ENCODE measurements around the gene CSRP1.
A peak's percentile ranks its signal among the peaks of the same experiment; 100 is the strongest.
"Not testable (repeated sequence)": the region's sequence is repeated elsewhere in the genome, so short reads cannot be mapped to it uniquely, and the experiment has no call there.

The CSRP1 gene

DNA sequence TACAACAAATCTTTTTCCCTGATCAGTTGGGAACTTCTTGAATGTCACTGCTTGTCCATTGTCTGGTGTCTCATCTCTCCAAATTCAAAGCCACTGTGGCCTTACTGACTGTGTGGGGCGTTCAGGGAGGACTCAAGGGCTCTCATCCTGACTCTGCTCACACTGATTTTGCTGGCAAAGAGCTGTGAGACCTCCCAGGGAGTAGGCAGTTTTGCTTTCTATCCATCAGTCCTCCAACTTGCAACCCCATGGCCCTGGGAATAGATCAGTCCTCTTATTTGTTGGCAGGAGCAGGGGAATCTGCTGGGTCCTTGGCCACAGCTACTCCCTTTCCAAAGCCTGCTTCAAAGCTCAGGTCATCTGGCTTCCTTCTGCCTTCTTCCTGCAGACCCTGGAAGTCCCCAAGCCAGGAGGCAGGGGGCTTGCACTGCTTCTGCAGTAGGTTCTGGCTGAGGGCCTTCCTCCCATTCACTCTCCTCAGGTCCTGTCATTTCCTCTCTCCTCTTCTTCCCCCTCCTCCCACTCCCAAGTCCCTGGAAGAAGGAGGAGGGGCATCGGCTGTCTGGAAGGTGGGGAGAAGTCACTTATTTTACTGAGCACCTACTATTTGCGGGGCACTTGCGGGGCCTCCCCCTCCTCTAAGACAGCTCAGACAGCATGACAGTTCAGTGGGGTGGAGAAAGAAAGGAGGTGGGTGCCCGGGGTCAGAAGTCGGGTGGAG is 31.1 kb upstream of the CSRP1 start:
- peak; percentile 47 for DNase-seq (ENCODE audit: low spot score)

DNA sequence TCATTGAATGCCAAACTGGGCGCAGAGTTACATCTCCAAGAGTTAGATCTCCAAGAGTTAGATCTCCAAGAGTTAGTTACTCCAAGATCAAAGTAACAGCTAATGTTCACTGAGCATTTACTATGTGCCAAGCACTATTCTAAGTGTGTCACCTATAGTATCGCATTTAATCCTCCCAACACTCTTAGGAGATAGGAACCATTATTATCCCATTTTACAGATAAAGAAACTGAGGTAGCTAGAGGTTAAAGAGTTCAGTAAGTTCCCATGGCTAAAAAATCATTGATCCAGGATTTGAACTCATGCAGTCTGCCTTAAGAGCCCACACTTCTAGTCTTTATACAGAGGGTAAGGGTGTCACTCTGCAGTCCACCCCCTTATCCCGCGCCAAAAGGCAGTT is 30.5 kb upstream of the CSRP1 start:
- DNase-seq (ENCODE audit: low spot score), result no peak

DNA sequence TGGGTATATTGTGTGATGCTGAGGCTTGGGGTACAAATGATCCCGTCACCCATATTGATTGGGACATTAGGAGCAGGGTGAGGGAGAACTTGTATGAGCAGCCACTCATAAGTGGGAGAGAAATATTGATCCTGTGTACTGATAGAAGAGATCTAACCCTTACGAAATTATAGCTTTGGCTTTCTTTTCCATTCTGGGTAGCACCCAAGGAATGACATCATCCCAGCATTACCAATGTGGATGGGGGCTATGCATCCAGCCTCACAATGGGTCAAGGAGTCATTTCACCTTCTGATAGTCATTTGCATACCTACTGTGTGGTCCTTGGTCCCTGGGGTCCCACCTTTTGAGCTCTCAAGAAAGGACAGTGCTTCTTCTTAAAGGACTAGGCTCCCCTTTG is 30.1 kb upstream of the CSRP1 start:
- DNase-seq (ENCODE audit: low spot score), result no peak

DNA sequence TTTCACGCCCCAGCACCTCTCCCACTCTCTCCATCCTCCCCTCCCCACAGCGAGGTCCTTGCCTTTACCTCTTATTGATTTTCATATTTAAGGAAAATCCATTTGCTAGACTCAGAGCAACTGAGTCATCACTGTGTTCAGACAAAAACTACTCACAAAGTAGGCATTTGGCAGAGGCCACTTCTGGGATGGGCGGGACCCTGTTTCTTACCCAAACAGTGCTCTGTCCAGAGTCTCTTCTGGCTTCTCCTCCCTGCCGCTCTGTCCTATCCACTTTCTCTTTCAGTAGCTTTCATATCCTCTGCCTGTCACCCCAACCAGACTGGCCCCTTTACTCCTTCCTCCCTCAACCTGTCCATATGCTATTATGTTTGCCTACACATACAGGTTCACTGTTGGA is 29.6 kb upstream of the CSRP1 start:
- peak; percentile 80 for DNase-seq (ENCODE audit: low spot score)

DNA sequence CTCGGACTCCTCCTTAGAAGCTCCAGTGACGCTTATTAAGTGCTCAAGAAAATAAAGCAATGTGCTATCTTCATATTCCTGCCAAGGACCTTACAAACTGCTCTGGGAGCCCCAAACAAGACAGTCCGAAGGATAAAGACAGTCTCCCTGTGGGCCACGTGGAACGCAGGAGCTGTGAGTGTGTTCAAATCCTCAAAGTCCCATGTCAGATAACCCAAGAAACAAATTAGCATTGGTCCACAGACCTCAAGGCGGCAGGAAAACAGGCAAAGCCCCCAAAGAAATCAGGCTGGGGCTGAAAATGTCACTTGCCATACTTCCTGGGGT is 29.0 kb upstream of the CSRP1 start:
- no peak for DNase-seq (ENCODE audit: low spot score)

DNA sequence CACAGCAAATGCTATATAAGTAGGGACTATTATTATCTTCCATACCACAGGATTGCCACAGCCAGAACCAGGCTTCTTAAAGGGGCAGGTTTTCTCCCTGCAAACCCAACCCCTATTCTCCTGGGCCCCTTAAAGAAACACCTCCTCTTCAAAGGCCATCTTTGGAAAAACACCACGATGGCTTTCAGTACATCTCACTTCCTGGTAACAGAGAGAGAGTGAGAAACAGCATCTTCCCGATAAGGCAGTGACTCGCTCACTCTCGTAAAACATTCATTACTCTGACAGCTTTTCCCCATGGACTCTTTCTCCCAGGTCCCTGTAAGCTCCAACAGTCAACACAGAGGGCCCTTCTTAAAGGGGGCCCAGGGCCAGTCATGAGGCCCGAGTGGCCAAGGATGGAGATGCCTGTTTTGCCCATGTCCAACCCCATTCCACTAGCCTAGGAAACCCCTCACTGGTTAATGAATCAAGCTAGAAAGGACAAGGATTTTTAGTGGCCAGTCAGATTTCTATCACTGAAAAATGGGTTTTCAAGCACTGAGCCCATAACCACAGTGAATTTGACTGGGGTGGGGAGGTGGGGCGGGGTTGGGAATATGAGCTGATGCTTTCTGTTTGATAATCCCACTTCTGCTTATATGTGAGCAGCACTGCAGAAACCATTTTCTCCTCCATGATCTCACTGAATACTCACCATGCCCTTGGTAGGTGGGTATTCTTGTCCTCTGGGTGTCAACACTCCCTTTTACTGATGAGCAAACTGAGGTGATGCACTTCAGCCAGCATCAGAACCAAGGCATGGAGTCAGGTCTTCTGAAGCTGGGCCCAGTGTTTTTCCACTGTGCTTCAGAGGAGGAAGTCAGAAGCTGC is 28.4 kb upstream of the CSRP1 start:
- peak; percentile 79 for DNase-seq (ENCODE audit: low spot score)

DNA sequence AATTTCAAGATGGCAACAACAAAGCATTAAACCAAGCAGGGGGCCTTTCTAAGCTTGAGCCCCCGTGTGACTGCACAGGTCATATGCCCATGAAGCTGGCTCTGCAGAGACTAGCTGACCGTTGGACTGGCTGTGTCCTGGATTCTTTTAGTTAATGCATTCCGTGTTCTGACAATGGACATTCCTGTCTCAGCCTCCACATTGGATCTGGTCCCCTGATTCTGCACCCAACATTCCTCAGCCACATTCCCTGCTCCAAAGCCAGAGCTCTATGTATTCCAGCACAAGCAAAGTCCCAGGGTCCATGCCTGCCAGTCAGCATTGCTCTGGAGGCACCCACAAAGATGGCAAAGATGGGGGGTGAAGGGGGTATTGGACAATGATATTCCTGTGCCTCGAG is 26.9 kb upstream of the CSRP1 start:
- DNase-seq (ENCODE audit: low spot score), result no peak

DNA sequence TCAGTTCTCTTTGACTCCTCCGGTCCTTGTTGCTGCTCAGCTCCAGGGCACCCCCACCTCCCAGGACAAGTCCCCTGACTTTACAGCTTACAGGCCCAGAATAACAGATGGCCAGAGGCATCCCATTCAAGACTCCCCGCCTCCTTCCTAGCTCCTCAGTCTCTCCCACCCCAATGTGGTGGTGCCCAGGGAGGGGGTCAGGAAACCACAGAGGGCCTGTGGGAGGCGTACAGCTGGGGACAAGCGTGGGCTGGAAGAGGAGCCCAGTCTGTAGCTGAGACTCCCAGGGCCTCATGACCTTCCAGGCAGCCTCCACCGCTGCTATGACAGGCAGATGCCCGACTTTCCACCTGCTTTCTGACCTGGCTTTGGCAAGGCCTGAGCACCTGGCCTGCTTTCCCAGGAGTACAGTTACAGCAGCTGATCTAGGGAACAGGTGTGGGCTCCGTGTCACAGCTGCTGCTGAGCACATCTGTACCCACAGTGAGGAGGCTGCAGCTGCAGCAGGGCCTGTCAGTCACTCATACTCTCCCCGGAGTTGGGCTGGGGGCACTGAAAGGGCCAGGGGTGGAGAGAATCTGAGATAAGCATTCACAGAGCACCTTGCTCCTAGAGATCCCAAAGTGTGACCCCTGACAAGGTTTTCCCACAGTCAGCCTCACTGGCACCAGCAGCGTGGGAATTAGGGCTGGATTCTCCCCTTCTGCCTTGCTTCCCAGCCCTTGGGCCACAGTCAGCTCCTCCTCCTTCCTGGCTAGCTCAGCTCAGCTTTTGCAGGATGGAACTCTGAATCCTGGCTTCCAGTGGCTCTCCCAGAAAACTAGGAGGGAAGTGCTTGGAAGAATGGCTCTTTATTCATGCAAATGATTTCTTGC is 24.9 kb upstream of the CSRP1 start:
- DNase-seq (ENCODE audit: low spot score), result no peak

DNA sequence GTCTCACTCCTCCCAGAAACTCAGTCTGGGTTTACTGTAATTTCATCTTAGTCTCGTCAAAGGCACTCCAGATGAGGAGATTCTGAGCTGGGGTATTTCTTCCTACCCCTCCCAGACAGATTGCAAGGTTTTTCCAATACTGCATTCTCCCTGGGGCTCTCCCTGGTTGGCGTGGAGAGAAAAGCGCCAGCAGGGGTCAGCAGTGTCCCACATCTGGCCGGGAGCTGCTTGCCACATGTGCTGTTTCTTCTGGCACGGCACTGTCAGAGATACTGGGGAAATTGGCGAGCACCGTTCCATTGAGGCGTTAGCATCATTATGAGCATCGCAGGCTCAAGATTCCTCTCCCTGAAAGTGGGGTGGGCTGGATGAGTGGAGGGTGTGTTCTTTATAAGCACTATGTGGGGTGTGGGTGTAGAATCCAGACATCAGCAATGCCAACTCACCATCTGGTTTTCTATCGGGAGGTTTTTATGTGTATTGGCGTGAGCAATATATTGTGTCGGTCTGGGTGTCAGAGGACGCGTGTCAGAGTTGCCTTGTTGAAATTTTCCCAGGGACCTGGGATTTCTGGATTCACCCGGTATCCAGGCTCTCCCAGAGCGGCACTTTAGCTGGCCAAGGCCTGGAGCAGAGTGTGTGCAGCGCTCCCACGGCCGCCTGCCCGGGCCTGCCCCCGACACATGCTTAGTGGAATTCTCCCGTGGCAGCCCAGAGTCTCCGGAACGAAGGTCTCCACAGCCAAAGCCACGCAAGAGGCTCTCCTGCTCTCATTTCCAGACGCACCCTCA is 24.0 kb upstream of the CSRP1 start:
- peak; percentile 77 for DNase-seq (ENCODE audit: low spot score)

DNA sequence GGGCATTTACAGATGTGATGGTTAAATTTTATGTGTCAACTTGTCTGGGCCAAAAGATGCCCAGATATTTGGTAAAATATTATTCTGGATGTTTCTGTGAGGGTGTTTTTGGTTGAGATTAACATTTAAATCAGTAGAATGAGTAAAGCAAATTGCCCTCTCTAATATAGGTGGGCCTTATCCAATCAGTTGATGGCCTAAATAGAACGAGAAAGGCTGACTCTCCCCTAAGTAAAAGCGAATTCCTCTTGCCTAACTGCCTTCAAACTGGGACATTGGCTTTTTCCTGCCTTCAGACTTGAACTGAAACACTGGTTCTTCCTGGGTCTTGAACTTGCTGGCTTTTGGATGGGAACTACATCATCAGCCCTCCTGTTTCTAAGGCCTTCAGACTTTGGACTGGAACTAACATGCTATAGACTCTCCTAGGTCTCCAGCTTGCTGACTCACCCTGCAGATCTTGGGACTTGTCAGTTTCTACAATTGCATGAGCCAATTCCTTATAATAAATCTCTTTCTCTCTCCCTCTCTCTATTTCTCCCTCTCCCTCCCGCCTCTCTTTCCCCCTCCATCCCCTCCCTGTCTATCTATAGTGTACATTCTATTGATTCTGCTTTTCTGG is 21.8 kb upstream of the CSRP1 start:
- peak; percentile 39 for DNase-seq (ENCODE audit: low spot score)

DNA sequence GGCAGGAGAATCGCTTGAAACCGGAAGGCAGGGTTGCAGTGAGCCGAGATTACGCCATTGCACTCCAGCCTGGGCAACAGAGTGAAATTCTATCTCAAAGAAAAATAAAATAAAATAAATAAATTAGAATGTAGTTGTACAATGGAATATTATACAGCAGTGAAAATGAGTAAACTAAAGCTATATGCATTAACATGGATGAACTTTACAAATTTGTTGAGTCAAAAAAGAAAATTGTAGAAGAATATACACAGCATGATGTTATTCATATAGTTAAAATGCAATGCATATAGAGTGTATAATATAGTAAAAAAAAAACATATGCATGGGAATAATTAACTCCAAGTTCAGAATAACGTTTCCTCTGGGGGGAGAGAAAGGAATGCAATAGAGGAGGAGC is 21.0 kb upstream of the CSRP1 start:
- DNase-seq (ENCODE audit: low spot score), result no peak

DNA sequence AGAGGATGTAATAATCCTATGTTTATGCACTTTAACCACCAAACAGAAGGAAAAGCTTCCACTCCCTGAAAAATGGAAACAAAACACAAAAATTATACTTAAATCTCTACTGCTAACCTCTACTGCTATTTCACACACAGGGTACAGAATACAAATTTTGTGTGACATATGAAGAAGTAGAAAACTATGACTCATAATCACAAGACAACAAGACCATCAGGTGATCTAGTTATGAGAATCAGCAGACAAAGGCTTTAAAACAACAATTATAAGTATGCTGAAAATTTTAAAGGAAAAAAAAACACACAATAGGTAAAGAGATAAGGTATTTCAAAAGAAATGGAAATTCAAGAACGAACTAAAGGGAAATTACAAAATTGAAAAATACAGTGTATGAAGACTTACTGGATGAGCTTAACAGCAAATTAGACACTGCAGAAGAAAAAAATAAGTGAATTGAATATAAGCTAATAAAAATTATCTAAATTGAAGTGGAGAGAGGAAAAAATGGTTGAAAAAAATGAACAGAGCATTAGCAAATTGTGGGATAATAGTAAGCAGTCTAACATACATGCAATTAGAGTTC is 18.4 kb upstream of the CSRP1 start:
- no peak for DNase-seq (ENCODE audit: low spot score)

DNA sequence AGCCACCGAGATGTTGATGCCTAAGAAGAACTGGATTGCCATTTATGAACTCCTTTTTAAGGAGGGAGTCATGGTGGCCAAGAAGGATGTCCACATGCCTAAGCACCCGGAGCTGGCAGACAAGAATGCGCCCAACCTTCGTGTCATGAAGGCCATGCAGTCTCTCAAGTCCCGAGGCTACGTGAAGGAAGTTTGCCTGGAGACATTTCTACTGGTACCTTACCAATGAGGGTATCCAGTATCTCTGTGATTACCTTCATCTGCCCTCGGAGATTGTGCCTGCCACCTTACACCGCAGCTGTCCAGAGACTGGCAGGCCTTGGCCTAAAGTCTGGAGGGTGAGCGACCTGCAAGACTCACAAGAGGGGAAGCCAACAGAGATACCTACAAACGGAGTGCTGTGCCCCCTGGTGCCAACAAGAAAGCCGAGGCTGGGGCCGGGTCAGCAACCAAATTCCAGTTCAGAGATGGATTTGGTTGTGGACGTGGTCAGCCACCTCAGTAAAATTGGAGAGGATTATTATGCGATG is 13.2 kb upstream of the CSRP1 start:
- DNase-seq (ENCODE audit: low spot score), result not testable (repeated sequence)

DNA sequence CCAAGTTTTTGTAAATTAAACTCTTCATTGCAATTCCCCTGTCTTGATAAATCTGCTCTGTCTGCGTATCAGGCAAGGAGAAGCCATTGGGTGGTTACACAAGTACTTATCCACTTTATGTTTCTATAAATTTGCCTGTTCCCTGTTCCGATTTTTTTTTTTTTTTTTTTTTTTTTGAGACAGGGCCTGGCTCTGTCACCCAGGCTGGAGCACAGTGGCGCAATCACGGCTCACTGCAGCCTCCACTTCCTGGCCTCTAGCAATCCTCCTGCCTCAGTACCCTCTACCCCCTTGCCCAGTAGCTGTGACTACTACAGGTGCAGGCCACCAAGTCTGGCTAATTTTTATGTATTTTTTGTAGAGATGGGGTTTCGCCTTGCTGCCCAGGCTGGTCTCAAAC is 11.1 kb upstream of the CSRP1 start:
- no peak for DNase-seq (ENCODE audit: low spot score)

DNA sequence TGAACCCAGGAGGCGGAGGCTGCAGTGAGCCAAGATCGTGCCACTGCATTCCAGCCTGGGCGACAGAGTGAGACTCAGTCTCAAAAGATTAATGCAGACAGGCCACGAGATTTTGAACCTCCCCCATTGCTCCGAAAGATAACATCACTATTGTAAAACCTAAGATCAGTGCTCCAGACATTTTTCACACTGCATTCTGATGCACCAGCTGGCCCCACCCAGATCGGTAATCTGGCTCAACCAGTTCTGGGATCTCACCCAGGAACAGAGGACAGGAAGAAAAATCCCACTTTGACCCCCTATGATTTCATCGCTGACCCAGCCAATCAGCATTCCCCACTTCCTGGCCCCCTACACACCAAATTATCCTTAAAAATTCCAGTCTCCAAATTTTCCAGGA is 10.7 kb upstream of the CSRP1 start:
- peak; percentile 20 for DNase-seq (ENCODE audit: low spot score)

DNA sequence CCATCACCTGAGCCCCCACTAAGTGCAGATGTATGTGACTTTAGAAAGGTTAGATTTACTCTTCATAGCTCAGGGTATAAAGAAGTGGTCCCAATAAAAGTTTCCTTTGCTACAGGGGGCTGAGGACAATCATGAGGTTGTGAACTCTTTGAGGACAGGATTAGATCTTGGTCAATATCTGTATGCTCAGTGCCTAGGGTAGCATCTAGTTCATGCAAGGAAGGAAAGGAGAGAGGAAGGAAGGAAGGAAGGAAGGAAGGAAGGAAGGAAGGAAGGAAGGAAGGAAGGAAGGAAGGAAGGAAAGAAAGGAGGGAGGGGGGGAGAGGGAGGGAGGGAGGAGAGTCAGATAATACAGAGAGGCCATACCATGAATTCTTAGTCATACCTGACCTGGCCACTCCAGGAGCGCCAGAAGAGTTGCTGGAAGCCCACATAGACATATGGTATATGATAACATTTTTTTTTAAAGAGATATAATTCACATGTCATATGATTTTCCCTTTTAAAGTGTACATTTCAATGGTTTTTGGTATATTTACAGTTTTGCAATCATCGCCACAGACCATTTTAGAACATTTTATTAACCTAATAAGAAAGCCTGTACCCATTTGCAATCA is 9.7 kb upstream of the CSRP1 start:
- DNase-seq (ENCODE audit: low spot score), result no peak

DNA sequence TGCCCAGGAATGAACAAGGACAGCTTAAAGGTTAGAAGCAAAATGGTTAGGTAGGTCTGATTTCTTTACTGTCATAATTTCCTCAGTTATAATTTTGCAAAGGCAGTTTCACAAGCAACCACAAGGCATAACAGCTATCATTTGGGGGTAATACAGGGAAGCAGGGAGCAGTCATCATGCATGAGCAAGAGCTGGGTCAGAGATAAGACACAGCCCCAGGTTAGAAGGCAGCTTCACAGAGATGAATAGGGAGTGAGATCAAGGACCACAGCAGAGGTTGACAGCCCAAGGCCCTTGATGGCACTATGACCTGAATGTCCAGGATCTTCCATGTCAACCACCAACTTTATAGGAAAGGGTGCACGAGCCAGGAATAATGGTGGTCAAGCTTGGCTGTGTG is 9.0 kb upstream of the CSRP1 start:
- no peak for DNase-seq (ENCODE audit: low spot score)

DNA sequence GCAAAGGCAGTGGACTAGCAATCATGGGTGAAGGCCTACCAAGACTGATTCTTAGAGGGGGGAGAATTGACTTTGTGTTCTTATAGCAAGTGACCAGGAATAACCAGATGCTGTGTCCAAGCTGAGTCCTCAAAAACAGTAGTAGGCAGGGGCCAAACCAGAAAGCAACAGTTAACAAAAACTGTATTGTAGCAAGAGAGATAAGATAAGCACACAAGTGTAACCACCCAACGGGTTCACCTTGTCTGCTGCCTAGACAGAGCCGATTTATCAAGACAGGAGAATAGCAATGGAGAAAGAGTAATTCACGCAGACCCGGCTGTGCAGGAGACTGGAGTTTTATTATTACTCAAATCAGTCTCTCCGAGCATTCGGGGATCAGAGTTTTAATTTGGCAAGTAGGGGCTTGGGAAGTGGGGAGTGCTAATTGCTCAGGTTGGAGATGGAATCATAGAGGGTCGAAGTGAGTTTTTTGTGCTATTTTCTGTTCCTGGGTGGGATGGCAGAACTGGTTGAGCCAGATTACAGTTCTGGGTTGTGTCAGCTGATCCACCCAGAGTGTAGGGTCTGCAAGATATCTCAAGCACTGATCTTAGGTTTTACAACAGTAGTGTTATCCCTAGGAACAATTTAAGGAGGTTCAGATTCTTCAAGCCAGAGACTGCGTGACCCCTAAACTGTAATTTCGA is 8.3 kb upstream of the CSRP1 start:
- DNase-seq (ENCODE audit: low spot score), result no peak

DNA sequence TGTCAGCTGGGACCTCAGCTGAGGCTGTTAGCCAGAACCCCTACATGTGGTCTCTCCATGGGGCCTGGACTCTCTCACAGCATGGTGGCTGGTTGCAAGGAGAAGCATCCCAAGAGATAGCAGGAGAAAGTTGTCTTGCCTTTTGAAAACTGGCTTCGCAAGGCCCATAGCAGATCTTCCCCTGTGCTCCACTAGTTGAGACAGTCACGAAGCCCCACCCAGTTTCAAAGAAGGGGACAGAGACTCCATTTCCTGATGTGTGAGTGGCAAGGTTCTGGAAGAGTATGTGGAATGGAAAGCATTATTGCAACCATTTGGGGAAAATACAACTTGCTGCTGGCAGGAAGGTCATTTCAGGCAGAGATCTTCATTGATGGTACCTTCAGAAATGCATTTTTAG is 7.5 kb upstream of the CSRP1 start:
- DNase-seq (ENCODE audit: low spot score), result no peak
